ENCODE results near the gene PTDSS2.

DNA sequence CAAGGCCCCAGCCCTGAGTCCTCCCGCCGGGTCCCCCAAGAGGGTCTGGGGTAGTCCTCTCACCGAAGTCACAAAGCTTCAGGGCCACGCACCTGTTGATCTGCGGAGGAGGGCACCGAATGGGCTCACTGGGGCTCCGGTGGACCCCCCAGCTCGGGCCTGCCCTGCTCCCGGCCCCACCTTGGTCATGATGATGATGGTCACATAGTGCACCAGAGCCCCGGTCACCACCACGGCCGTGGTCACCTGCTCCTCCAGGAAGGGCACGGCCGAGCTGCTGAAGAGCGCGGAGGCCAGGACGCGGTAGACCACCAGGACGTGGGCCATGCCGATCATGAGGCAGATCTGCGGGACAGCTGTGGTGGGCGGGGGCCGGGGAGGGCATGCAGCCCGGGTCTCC lies 21.8 kb upstream of the PTDSS2 start:
- TF ChIP-seq, protein P1, sequence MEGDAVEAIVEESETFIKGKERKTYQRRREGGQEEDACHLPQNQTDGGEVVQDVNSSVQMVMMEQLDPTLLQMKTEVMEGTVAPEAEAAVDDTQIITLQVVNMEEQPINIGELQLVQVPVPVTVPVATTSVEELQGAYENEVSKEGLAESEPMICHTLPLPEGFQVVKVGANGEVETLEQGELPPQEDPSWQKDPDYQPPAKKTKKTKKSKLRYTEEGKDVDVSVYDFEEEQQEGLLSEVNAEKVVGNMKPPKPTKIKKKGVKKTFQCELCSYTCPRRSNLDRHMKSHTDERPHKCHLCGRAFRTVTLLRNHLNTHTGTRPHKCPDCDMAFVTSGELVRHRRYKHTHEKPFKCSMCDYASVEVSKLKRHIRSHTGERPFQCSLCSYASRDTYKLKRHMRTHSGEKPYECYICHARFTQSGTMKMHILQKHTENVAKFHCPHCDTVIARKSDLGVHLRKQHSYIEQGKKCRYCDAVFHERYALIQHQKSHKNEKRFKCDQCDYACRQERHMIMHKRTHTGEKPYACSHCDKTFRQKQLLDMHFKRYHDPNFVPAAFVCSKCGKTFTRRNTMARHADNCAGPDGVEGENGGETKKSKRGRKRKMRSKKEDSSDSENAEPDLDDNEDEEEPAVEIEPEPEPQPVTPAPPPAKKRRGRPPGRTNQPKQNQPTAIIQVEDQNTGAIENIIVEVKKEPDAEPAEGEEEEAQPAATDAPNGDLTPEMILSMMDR (IDR thresholded peaks at IDR 0.05; ENCODE audit: low read depth, low read length, poor library complexity, severe bottlenecking) = no peak
- no peak for TF ChIP-seq EZH2phosphoT487 (IDR thresholded peaks at IDR 0.05; ENCODE audit: borderline replicate concordance, low read length)

Measured in DOHH2 (cell line).